ENCODE measurements around the gene CTNND2. TPM values are rescaled to one million over a fixed set of nuclear protein-coding genes. Genes with fewer than 3 reads are reported as not detected.

Gene CTNND2
- total and polyA plus RNA-seq, 9 of the 15 experiments (the other 6 are each of a cell fraction or from before 2014, with no cell fraction given): 0.03 to 0.35 TPM; not detected in 7

- no peak for TF ChIP-seq ZFP91 (CRISPR knock-in tag; IDR thresholded peaks at IDR 0.05)
- TF ChIP-seq ZNF347 (CRISPR knock-in tag; IDR thresholded peaks at IDR 0.05; ENCODE audit: low read depth): no peak
Observed at GRCh38 chr5:11378461-11378860, 525.8 kb downstream of the CTNND2 start (continued).

DNA sequence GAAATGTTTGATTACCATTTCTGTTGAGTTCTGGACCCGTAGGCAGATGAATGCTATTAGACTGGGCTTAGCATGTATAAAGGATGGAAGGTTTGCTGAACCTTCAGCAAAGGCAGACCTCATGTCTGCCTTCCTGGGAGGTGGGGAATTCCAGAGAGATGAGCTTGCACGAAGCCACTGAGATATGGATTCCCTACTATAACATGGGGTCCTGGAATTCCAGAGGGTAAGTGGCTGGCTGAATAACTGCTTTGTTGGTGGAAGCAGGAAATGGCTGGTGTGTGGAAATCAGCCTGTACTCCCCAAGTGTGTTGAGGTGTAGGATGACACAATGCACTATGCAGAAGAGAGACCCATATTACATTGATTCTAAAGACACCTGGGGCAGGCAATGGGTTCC lies 526.4 kb downstream of the CTNND2 start:
- Histone ChIP-seq H3K4me2 (ENCODE audit: insufficient read depth, low read length) (no peak overlapping the region), H3K9ac (ENCODE audit: insufficient read depth in 1 of 2, low read depth in 2 of 2, low read length in 2 of 2) (no peak overlapping the region), H3K27ac (ENCODE audit: extremely low read depth, low read depth, low read length) (no peak overlapping the region), H3K4me1 (replicated peaks in 1 of 2; ENCODE audit: control insufficient read depth in 2 of 2, insufficient read depth in 2 of 2, low read length in 2 of 2) (no peaks in the 10 kb centered on the region), H3K36me3 (ENCODE audit: control insufficient read depth, insufficient read depth, low read length) (no peaks in the 10 kb centered on the region), H4K20me1 (replicated peaks; ENCODE audit: control insufficient read depth, insufficient read depth, low read length) (no peaks in the 10 kb centered on the region), H2AFZ (ENCODE audit: low read depth, low read length) (no peak overlapping the region), H3K79me2 (ENCODE audit: control insufficient read depth, insufficient read depth, low read length) (no peaks in the 10 kb centered on the region), H3K4me3 (no peak overlapping the region), H3K9me3 (replicated peaks; ENCODE audit: control insufficient read depth, insufficient read depth, low read depth, low read length) (no peaks in the 10 kb centered on the region), H3K27me3 (ENCODE audit: control insufficient read depth in 2 of 2, insufficient read depth in 2 of 2, low read length in 2 of 2) (no peaks in the 10 kb centered on the region), H3K9me1 (ENCODE audit: control insufficient read depth, insufficient read depth, low read length) (no peaks in the 10 kb centered on the region)
- no peak for ATAC-seq
- TF ChIP-seq MTF1 (CRISPR knock-in tag; IDR thresholded peaks at IDR 0.05; ENCODE audit: borderline replicate concordance): no peak
- TF ChIP-seq MCM7 (IDR thresholded peaks at IDR 0.05): no peak
- TF ChIP-seq HNRNPH1 (optimal IDR thresholded peaks at IDR 0.05; ENCODE audit: low read depth, low read length): no peak
- no peak for TF ChIP-seq RBM15 (IDR thresholded peaks at IDR 0.05; ENCODE audit: insufficient read depth, low read length)
- TF ChIP-seq ZNF143 (CRISPR knock-in tag; IDR thresholded peaks at IDR 0.05): no peak
- TF ChIP-seq, protein P1, sequence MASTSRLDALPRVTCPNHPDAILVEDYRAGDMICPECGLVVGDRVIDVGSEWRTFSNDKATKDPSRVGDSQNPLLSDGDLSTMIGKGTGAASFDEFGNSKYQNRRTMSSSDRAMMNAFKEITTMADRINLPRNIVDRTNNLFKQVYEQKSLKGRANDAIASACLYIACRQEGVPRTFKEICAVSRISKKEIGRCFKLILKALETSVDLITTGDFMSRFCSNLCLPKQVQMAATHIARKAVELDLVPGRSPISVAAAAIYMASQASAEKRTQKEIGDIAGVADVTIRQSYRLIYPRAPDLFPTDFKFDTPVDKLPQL (IDR thresholded peaks at IDR 0.05; ENCODE audit: extremely low read depth, insufficient read length): no peak
- TF ChIP-seq NFXL1 (CRISPR knock-in tag; IDR thresholded peaks at IDR 0.05): no peak
- TF ChIP-seq KLF16 (IDR thresholded peaks at IDR 0.05): no peak
- TF ChIP-seq HMBOX1 (IDR thresholded peaks at IDR 0.05): no peak
- no peak for TF ChIP-seq GATA2 (CRISPR knock-in tag; IDR thresholded peaks at IDR 0.05)
- no peak for TF ChIP-seq SMARCA5 (IDR thresholded peaks at IDR 0.05)
- no peak for TF ChIP-seq SAFB (IDR thresholded peaks at IDR 0.05; ENCODE audit: borderline replicate concordance, low read depth, low read length)
- TF ChIP-seq ZNF512 (tag; IDR thresholded peaks at IDR 0.05): no peak
- no peak for TF ChIP-seq POLR2G (IDR thresholded peaks at IDR 0.05; ENCODE audit: low read depth, low read length)
- TF ChIP-seq STAT5A (IDR thresholded peaks at IDR 0.05; ENCODE audit: borderline replicate concordance, low read length): no peak
- BruUV-seq (replicated peaks): no TSS peak
- DNase-seq (ENCODE audit: extremely low read depth in 1 of 4, low spot score in 3 of 4): no peak
- POLR2A ChIA-PET: no interaction called here
- intact Hi-C loops (cut with micrococcal nuclease): no loop called here
- no peak for FAIRE-seq
- 3% methylated on average over 2 of the region's 2 CpGs for WGBS (ENCODE audit: insufficient coverage, low coverage, missing lambda C conversion rate)
- in situ Hi-C loops (cut with MboI): no loop called here
- CTCF ChIA-PET (ENCODE audit: low intra/inter-chr PET ratio): no interaction called here

All from K562 (cell line).